ENCODE data around the gene PCIF1. TPM values are rescaled to one million over a fixed set of nuclear protein-coding genes. Genes with fewer than 3 reads are reported as not detected.

PCIF1 gene
- total RNA-seq, 2 experiments from 2014 or later = 100 TPM

GRCh38 chr20:45921337-45922189 lies 12.9 kb upstream of the PCIF1 start:
- no peak overlapping the region for H3K4me3 ChIP-seq (ENCODE audit: low read length)
- Mint-ChIP-seq H3K4me3 (no peak overlapping the region), H3K9me3 (no peaks in the 10 kb centered on the region), H3K36me3 (ENCODE audit: low read depth) (no peaks in the 10 kb centered on the region), H3K27ac (no peak overlapping the region), H3K4me1 (ENCODE audit: low read depth) (peaks cover 4% of the 10 kb centered on the region), H3K27me3 (peaks cover 24% of the 10 kb centered on the region)
- ATAC-seq (ENCODE audit: poor library complexity) = no peak
- H3K4me1 ChIP-seq (ENCODE audit: insufficient read depth, low read length) = peaks cover 3% of the 10 kb centered on the region
- H3K27ac ChIP-seq (ENCODE audit: low read depth in 1 of 2, low read length in 2 of 2) = no peak overlapping the region
- H3K36me3 ChIP-seq (ENCODE audit: insufficient read depth, low read length) = no peaks in the 10 kb centered on the region
- intact Hi-C loops (cut with DNase I, micrococcal nuclease) = no loop called here
- no peak for TF ChIP-seq CTCF (IDR thresholded peaks at IDR 0.05)
- no peaks in the 10 kb centered on the region for H3K9me3 ChIP-seq (ENCODE audit: control insufficient read depth in 1 of 2, insufficient read depth in 1 of 2, low read length in 2 of 2)
- POLR2A ChIA-PET = interaction anchor here (2.9 kb wide), 1 partner anchor 13 kb away, joined by 11 read pairs; the partner anchor contains the start of gene PCIF1
- no peak for DNase-seq
- CTCF ChIA-PET = interaction anchor here (0.7 kb wide), 1 partner anchor 28 kb away, joined by 3 read pairs; no protein-coding TSS in a partner anchor
- H3K27me3 ChIP-seq (ENCODE audit: control insufficient read depth in 1 of 2, insufficient read depth in 2 of 2, low read length in 2 of 2) = peaks cover 0 to 3% of the 10 kb centered on the region in 2 experiments

GRCh38 chr20:45924391-45925261 lies 9.9 kb upstream of the PCIF1 start:
- ChIA-PET POLR2A (interaction anchor here (2.4 to 3.3 kb wide), 2 partner anchors 10 to 34 kb away, joined by 6 to 20 read pairs; partner anchors contain the start of genes CTSA, NEURL2 and PCIF1), CTCF (interaction anchor here (0.7 kb wide), 1 partner anchor 126 kb away, joined by 3 read pairs; no protein-coding TSS in a partner anchor)
- DNase-seq (no peak), ATAC-seq (ENCODE audit: poor library complexity) (no peak)
- no peaks in the 10 kb centered on the region for H3K9me3 Mint-ChIP-seq
- peaks cover 4% of the 10 kb centered on the region for H3K4me1 Mint-ChIP-seq (ENCODE audit: low read depth)
- Histone ChIP-seq H3K4me3 (ENCODE audit: low read length) (no peak overlapping the region), H3K4me1 (ENCODE audit: insufficient read depth, low read length) (peaks cover 3% of the 10 kb centered on the region), H3K36me3 (ENCODE audit: insufficient read depth, low read length) (no peaks in the 10 kb centered on the region), H3K9me3 (ENCODE audit: control insufficient read depth in 1 of 2, insufficient read depth in 1 of 2, low read length in 2 of 2) (no peaks in the 10 kb centered on the region), H3K27ac (ENCODE audit: low read depth in 1 of 2, low read length in 2 of 2) (no peak overlapping the region), H3K27me3 (ENCODE audit: control insufficient read depth in 1 of 2, insufficient read depth in 2 of 2, low read length in 2 of 2) (no peaks in the 10 kb centered on the region)
- peaks cover 7% of the 10 kb centered on the region for H3K27me3 Mint-ChIP-seq
- H3K4me3 Mint-ChIP-seq = no peak overlapping the region
- no peak overlapping the region for H3K27ac Mint-ChIP-seq
- intact Hi-C loops (cut with DNase I, micrococcal nuclease) = no loop called here
- H3K36me3 Mint-ChIP-seq (ENCODE audit: low read depth) = no peaks in the 10 kb centered on the region
- no peak for TF ChIP-seq CTCF (IDR thresholded peaks at IDR 0.05)

GRCh38 chr20:45925821-45926506 lies 8.5 kb upstream of the PCIF1 start:
- peaks cover 3% of the 10 kb centered on the region for H3K4me1 ChIP-seq (ENCODE audit: insufficient read depth, low read length)
- H3K36me3 ChIP-seq (ENCODE audit: insufficient read depth, low read length) = no peaks in the 10 kb centered on the region
- Mint-ChIP-seq H3K9me3 (no peaks in the 10 kb centered on the region), H3K27ac (no peak overlapping the region), H3K27me3 (no peaks in the 10 kb centered on the region), H3K4me3 (no peak overlapping the region), H3K4me1 (ENCODE audit: low read depth) (peaks cover 4% of the 10 kb centered on the region), H3K36me3 (ENCODE audit: low read depth) (no peaks in the 10 kb centered on the region)
- no peaks in the 10 kb centered on the region for H3K9me3 ChIP-seq (ENCODE audit: control insufficient read depth in 1 of 2, insufficient read depth in 1 of 2, low read length in 2 of 2)
- H3K4me3 ChIP-seq (ENCODE audit: low read length) = no peak overlapping the region
- no peak for TF ChIP-seq CTCF (IDR thresholded peaks at IDR 0.05)
- CTCF ChIA-PET = no interaction called here
- POLR2A ChIA-PET = interaction anchor here (0.6 to 3.3 kb wide), 5 partner anchors 8 to 1005 kb away, joined by 3 to 20 read pairs (median 6); partner anchors contain the start of genes CTSA, NEURL2, PCIF1 and ZSWIM1
- no peaks in the 10 kb centered on the region for H3K27me3 ChIP-seq (ENCODE audit: control insufficient read depth in 1 of 2, insufficient read depth in 2 of 2, low read length in 2 of 2)
- ATAC-seq (ENCODE audit: poor library complexity) = no peak
- intact Hi-C loops (cut with DNase I, micrococcal nuclease) = no loop called here
- no peak overlapping the region for H3K27ac ChIP-seq (ENCODE audit: low read depth in 1 of 2, low read length in 2 of 2)
- DNase-seq = no peak

All from CD4-positive, alpha-beta T cell (primary cell).